Esophagus squamous epithelium (tissue), 4 donors: ENCODE data around the gene ZBTB25.

Source experiments
- POLR2A ChIP-seq, 4 donors: fragments of 450-650 bp; IDR thresholded peaks; one replicate each; pipeline ENCODE4 v1.6.1; 2017; ENCODE audit warnings: antibody characterized with exemption in 4 of 4, mild to moderate bottlenecking in 4 of 4, moderate library complexity in 3 of 4
- TF ChIP-seq, protein P1 (sequence below), 6 experiments: fragments of 450-650 bp in 4 of 6; fragments of 200-600 bp in 2 of 6; sonication (generic) in 2 of 6; IDR thresholded peaks; one replicate each; pipeline ENCODE4 v1.5.1; 2016 to 2019; ENCODE audit warnings: antibody characterized with exemption in 6 of 6, mild to moderate bottlenecking in 4 of 6, moderate library complexity in 4 of 6

DNA sequence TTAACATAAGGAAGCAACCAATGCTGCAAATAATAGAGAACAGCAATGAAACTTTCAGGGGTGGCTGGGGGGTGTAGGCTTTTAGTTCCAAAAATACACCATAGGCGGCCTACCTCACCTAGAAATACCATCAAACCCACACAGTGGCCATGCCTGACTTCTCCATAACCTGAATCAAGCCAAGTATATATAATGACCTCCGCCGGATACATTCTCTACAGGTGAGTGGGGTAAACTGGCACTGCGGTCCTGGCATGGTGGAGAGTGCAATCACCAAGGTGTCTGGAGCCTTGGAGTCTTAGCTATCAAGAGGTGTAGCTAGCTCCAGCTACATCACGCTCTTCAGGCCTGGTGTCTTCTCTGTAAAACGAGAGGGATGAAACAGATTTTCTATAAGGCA lies 1.2 kb downstream of the ZBTB25 start:
- TF ChIP-seq, protein P1, sequence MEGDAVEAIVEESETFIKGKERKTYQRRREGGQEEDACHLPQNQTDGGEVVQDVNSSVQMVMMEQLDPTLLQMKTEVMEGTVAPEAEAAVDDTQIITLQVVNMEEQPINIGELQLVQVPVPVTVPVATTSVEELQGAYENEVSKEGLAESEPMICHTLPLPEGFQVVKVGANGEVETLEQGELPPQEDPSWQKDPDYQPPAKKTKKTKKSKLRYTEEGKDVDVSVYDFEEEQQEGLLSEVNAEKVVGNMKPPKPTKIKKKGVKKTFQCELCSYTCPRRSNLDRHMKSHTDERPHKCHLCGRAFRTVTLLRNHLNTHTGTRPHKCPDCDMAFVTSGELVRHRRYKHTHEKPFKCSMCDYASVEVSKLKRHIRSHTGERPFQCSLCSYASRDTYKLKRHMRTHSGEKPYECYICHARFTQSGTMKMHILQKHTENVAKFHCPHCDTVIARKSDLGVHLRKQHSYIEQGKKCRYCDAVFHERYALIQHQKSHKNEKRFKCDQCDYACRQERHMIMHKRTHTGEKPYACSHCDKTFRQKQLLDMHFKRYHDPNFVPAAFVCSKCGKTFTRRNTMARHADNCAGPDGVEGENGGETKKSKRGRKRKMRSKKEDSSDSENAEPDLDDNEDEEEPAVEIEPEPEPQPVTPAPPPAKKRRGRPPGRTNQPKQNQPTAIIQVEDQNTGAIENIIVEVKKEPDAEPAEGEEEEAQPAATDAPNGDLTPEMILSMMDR (IDR thresholded peaks at IDR 0.05) = no peak
- no peak for TF ChIP-seq POLR2A (IDR thresholded peaks at IDR 0.05)
